HG02678 (cell line): Measurements from ENCODE around the gene SLC22A4.

Experiments
- ATAC-seq: cut with Tn5 transposase; IDR thresholded peaks from one replicate; pipeline ENCODE4 v1.9.1; 2021; ENCODE audit warnings: mild to moderate bottlenecking, moderate library complexity; ENCODE audit not compliant: unreplicated experiment

Gene SLC22A4

DNA sequence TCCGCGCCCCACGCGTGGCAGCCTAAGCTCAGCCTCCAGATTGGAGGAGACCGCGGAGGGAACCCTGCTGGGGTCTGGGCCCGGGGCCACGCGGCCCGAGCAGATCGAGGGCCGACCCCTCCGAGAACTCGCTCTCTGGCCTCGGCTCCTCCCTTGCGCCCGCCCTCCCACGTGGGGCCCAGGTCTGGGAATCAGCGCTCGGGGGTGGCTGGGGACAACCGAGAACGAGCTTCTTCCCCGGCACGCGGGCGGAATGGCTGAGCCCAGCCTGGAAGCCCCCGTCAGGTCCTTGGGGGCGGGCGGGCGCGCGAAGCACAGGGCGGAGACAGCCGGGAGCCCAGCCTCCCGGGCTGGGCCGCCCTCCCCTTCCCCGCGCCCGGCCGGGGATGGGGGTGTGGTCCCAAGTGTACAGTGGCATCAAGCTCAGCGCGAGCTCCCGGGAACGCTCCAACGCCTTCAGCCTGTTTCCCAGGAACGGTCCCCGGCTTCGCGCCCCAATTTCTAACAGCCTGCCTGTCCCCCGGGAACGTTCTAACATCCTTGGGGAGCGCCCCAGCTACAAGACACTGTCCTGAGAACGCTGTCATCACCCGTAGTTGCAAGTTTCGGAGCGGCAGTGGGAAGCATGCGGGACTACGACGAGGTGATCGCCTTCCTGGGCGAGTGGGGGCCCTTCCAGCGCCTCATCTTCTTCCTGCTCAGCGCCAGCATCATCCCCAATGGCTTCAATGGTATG, at the start of gene SLC22A4:
Gene SLC22A4, plus strand, starts transcription at position 403 of the 736 bp plus-strand sequence. Its CDS starts 223 bp downstream, at position 626.
- ATAC-seq, result peak; percentile 78

DNA sequence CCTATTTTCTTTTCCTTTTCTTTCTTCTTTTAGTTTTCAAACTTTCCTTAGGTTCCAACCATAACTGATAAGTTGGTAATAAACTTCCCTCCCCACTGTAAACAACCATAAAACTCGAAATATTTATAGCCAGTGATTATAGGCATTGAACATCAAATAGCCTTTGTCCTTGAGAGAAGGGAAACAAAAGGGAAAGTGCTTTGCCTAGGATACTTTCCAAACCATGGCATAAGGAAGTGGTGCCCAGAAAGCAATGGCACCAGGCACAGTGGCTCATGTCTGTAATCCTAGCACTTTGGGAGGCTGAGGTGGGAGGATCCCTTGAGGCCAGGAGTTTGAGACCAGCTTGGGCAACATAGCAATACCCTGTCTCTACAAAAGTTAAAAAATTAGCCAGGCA, 48.6 kb upstream of the SLC22A4 start:
- no peak for ATAC-seq

DNA sequence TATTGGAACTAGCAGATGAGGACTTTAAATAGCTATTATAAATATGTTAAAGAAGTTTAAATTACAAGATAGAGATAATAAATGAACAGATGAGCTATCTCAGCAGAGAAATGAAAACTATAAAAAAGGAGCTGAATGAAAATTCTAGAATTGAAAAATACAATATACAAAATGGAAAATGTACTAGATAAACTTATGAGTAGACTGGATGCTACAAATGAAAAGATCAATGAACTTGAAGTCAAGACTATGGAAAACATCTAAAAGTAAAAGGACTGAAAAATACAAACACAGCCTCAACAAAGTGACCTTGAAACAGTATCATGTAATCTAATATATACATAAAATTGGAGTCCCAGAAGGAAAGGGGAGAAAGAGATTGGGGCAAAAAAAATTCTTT, 47.4 kb upstream of the SLC22A4 start:
- no peak for ATAC-seq

DNA sequence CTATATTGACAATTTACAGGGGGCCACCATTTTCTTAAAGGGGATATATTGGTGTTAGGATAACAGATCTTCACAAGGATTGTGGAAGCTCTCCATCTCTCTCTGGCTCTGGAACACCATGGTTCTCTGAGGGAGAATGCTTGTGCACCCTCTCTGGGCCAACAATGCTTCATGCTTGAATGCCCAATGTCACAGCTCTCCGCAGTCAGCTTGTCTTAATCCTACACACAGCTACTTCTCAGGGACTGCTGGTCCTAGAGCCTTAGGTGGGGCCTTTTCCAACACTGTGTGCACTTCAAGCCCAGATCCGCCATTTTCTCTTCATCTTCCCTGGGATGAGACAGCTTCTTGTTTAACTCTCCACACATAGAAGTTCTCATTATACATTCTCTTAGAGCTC, 43.6 kb upstream of the SLC22A4 start:
- no peak for ATAC-seq

DNA sequence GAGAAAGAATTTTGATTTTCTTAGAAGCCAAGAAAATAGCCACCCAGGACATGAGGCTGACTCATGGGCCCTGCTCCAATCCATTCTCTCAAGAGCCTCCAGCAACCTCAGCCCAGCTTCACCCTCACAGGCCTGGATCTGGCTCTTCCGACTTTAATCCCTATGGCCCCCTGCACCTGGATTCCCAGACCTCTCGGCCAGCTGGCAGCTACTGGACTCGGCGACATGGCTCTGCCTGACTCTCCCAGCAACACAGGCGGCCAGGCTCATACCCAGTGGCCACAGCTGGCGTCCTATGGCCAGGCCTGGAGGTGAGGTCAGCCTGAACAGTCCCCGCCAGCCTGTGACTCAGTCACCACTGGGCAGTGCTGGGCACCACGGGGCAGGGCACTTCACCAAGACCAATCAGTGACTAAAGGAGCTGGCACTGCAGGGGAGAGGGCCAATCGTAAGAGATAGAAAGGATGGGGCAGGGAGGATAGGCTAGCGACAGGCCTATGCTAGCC, 42.9 kb upstream of the SLC22A4 start:
- ATAC-seq, result no peak

DNA sequence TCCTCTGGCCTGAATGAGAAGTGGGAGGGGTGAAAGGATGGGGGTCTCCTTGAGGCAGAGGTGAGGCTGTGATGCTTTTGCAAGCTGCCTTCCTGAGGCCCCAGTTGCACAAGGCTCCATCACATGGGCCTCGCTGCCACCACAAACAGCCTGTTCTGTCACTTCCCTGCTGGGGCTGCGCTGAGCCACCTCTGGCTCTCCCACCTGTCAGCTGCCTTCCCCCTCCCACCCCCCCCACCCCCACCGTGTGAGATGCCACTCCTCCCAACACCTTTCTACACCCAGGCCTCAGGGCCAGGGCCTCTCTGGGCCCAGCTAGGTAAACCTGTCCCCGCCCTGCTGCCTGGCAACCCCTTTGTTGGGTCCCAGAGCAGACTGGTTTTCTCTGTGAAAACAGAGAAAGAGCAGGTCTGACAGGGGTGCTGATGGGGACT, 41.2 kb upstream of the SLC22A4 start:
- no peak for ATAC-seq

DNA sequence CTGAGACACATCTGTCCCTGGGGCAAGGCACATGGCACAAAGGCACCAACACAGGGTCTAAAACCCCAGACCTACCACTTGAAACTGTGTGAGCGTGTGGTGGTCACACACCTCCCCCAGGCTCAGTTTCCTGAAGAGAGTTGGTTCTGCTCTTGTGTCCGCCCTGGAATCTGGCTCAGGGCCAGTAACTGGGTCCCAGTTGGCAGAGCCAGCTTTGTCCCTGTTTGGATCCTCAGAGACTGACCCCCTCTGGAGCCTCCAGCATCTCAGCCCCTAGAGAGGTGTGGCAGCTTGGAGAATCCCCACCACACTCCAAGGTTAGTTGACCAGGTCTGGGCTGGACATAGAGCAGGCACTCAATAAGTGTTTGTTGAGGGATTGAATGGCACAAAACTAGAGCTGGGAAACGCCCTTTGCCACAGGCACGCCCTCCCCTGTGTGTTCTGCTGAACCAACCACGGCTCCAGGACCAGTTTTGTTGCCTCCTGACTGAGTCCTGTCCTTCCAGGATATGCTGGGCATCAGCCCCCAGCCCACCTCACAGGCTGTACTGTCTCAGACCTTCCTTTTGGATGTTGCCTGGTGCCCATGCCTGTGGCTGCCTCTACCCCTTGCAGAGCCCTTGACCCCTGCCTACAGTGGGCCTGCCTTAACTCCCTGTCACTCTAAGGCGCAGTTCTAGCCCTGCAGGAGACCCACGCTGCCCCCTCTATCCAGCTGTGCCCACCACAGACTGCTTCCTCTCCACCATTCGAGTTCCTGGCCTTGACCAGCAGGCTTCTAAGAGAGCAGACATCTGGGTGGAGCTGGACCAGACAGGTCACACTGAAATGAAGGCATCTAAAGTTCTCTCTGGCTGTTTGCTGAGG, 40.5 kb upstream of the SLC22A4 start:
- no peak for ATAC-seq

DNA sequence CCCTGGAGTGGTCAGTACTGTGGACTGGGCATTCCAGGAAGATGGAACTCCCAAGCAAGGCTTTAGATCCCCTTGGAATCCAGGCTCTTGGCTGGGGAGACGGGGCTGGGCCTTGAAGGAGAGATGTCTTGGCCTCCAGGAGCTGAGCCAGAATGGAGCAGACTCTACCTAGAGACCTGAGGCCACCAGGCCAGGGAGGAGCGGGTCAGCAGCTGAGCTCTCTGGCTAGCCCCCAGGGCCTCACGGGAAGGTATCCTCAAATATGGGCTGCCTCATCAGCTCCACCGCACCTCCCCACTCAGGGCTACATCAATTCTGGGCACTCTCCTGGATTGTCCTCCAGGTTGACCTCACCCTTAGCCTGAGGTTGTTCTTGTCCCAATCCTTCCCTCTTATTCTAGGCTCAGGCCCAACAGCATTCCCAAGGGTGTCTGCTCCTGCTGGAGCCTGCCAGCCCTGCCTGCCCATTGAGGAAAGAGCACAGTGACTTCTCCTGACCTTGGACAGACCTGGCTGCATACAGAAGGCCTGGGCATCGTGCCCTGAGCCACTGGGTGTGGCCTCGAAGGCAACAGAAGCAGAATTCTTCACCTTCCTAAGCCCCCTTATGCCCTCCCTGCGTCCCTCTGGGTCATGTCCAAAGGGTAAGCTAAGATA, 39.7 kb upstream of the SLC22A4 start:
- no peak for ATAC-seq

DNA sequence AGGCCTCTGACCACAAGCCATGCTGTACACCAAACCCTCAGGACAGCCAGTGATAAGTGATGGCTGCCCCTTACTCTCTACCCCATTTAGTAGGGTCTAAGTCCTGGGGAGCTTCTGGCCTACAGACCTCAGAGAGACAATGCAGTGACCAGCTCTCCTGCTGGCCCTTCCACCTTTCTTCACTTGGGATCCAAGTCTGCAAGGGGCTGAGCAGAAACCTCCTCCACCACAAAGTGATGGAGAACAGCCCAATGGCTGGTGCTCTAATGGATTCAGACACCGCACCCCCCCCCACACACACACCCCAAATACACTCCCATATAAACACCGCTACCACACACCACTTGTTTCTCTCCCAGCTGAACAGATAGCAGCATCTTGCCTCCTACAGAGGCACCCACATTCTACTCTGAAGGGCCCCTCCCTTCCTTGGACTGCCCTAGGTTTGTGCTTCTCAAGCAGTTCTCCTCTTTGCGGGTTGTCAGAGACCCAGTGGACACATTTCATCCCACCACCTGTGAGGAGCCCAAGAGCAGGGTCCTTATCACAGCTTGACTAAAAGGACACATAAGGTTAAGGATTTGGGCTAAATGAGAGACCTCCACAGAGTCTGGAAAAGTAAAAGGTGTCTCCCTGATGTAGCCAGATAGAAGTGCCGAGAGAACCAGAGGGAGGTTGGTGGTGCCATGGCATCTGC, 38.0 kb upstream of the SLC22A4 start:
- ATAC-seq, result no peak

DNA sequence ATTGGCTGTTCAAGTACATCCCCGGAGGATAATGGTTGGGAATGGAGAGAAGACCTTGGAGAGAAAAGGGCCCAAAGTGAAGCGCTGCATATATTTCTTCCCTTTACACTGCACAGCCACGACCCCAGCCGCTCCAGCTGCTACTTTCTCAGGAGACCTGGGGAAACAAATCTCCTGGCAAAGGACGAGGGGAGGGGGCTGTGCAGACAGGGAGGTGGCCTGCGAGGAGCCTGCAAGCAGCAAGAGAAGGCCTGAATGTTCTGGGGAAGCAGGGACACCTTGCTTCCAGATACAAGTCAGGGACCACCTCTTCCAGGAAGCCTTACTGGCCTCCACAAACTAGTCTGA, 37.4 kb upstream of the SLC22A4 start:
- no peak for ATAC-seq

DNA sequence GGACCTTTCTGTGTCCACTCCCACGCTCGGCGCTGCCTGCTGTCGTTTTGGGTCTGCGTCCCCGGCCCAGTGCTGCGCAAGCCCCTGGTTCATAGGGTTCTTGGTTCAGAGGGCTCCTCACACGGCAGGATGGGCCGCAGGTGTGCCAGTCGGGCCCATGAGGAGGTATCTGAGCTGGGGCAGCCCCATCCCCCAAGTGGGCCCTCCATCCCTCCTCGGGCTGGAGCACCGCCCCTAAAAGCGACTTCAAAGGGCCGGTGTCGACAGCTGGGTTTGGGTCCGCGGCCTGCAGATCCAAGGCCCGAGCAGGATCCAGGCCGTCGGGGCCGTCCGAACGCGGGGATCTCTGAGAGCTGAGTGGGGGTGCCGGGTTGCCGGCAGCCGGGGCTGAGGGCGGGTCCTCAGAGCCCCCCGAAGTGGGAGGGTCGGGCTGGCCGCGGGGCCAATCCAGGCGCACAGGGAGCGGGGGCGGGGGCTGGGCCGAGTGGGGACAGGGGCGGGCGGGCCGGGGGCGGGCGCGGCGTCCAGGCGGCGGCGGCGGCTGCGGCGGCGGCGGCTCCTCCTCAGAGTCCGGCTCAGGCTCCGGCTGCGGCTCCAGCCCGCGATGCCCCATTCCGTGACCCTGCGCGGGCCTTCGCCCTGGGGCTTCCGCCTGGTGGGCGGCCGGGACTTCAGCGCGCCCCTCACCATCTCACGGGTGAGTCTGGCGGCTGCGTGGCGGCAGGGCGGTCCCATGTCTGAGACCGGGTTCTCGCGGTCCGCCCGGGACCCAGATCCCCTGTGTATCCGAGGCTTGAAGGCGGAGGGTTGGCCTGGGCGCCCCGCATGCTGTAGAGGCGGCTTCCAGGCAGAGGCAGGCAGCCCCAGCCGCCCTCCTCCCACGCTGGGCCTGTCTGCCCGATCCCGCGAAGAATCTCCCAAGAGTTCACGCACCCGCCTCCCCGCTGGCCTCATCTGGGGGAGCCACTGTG, 36.8 kb upstream of the SLC22A4 start, which contains the start of gene PDLIM4:
Gene PDLIM4, plus strand, starts transcription at position 566 of the 971 bp plus-strand sequence. Its CDS starts 39 bp downstream, at position 605.
- ATAC-seq, result no peak

DNA sequence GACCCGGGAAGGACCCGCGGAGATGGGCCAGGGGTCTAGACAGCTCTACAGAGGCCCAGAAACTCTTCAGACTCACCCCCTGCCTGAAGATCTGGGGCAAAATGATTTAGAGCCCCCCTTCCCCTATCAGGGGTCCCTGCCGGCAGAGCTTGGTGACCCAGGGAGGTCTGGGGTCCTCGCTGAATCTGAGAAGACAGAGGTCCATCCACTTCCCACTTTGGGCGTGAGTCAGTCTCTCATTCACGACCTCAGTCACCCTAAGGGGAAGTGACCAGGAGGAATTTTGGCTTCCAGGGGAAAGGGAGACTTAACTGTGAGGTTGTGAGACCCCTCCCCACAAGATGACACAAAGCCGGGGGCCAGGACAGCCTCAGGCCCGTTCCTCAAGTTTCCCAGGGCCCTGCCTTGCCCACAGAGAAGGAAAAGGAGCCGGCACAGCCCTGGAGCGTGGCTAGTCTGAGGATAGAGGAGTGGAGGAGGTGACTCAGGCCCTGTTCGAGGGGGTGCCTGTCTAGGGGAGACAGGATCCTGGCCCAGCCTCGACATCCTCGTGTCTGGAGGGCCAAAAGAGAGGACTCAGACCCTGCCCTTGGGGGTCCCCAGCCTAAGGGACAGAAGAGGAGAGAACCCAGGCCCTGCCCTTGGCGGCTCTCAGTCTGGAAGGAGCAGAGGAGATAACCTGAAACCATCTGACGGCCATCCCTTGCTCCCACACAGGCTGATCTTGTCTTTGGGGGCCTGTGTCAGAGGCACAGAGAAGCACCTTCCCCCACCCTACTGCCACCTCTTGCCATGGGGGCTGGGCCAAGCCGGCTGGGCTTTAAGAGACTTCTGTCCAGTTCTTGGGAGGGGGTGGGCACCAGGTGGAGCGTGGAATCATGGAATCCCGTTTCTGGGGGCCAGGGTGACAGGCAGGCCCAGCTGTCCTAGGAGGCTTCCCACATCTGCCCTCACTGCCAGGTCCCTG, 35.8 kb upstream of the SLC22A4 start:
- ATAC-seq, result no peak

DNA sequence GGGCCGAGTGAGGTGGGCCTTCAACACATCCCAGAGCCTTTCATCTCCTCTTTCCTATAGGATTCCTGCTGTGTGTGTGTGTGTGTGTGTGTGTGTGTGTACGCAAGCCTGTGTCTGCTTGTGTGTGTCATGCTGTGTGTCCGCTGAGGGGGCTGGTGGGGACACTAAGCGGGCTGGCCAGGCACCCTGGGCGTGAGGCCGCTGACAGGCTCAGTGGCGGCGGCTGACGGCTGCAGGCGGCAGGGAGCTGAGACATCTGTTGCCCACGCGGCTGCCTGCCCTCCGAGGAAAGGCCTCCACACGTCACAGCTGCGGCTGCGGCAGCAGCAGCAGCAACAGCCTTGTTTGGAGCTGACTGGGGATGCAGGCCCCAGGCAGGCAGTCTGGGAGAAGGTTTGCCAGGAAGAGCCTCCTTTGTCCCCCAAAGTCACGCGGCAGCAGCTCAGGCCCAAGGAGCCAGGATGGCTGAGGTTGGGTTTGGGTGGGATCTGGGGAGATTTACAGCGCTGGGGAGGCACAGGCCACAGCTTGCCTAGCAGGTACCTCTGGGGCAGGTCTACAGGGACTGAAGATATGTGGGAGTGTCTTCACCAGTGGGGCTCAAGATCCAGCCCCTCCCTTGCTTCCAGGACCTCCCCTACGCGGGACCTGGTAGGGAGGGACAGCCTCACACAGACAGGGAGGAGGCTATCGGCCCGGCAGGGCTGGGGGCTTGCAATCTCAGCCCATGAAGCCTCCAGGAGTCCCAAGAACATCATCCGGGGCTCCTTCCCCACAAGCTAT, 34.9 kb upstream of the SLC22A4 start:
- no peak for ATAC-seq

DNA sequence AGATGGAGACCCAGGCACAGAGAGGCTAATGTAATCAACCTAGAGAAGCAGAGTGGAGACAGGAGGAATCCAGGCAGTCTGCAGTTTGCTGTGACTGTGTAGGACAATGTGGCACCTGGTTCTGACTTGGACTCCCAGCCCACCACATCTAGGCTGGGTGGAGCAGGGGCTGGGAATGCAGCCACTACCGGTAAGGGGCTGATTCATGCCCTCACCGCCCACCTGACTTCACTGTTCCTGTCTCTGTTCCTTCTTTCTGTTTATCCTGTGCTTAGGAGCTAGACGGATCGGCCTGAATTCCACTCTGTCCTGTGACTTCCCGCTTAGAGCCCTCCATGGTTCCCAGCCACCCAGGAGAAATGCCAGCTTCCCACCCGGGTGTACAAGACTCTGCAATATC, 34.1 kb upstream of the SLC22A4 start:
- ATAC-seq, result no peak

DNA sequence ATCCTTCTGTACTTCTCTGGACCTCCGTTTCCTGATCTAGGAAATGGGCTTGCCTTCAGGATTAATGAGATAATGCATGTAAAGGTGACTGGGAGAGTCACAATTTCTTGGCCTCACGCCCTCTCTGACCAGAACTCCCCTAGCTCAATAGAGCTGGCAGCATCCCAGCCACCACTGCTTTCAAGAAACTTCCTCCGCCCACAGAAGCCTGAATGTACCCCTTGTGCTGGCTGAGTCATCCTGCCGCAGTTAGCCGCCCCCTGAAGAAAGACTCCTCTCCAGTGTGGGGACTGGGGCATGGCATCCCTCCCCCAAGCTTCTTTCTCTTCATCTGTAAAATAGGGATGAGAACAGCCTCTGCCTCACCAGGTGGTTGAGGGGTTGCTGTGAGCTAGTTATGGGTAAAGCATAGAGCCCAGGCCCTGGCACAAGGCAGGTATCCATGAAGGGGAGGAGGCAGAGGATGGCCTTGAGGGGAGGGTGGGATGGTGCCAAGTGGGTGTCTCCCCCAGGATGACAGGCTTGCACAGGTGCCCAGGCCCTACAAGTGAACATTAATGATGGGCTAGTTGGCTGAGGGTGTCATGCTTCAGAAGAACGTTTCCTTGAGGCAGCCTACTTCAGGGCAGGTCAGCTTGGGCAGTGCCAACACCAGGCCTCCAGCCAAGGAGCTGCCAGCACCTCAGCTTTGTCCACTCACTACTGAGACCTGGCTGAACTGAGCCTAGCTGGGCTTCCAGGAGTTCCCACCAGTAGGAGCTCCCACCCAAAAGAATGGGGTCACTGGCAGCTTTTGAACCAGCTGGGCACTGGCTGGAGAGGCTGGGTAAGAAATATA, 33.3 kb upstream of the SLC22A4 start:
- ATAC-seq, result peak; percentile 54

DNA sequence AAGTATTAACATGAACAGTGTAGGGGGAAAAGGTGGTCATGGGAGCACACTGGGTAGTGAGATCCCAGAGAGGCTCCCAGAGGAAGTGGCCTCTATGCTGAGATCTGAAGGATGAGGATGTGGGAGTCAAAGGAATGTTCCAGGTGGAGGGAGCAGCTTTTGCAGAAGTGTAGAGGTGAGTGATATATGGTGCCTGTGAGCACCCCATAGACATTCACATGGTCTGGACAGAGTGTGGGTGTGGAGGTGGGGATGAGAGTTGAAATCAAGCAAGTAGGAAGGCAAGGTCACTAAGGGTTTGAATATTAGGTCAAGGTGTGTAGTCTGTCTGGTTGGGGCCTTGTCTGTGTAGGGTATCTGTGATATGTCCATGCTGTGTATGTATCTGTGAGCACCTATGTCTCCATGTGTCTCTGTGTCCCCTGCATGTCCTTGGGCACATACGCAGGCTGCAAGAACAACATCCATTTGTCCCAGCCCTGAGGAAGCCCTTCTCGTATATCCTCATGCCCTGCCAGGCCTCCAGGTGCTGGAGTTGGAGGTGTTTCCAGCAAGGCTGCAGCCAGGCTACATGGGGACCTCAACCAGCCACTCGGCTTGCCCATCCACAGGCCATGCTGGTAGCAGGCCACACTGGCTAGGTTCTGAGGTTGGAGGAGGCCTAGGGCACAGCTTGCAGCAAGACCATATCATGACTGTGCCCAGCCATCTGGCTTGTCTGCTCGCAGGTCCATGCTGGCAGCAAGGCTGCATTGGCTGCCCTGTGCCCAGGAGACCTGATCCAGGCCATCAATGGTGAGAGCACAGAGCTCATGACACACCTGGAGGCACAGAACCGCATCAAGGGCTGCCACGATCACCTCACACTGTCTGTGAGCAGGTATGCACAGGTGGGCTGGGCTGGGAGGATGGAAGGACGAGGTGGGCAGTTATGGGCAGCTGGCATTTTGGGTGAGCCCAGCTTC, 32.0 kb upstream of the SLC22A4 start:
- no peak for ATAC-seq
